ENCODE data around the gene CXCL9.

The CXCL9 gene

DNA sequence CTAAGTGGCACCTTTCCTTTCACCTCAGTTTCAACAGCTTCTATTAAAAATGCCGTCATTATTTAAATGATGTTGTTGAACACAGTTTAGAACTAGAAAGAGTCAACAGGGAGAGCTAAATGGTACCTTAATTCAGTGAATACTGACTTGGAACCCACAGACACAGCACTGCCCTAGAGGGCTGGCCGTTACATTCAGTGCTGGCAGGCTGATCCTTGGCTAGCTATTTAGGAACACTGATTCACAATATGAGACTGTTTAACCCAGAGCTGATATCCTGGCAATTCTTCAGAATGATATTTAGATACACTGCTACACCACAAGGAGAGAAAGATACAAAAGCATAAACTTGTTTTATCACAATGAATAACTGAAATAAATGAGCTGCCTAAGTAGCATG lies 53.8 kb downstream of the CXCL9 start:
- DNase-seq, result no peak
